B cell (primary cell): ENCODE measurements around the gene ZXDB. TPM values are rescaled to one million over a fixed set of nuclear protein-coding genes. Genes with fewer than 3 reads are reported as not detected.
"Not testable (repeated sequence)": the region's sequence is repeated elsewhere in the genome, so short reads cannot be mapped to it uniquely, and the experiment has no call there.

ENCODE experiments used
- ATAC-seq: fragments of 200-7000 bp; cut with Tn5 transposase; one replicate; pipeline ENCODE4 v1.10.0; 2021; ENCODE audit warnings: low read depth, mild to moderate bottlenecking, moderate number of reproducible peaks, moderate library complexity
- CTCF ChIA-PET: fragments of 350-600 bp; sonication (Branson Sonifier 250); formaldehyde crosslinking; loops from one replicate; lab custom pipeline; 2021; ENCODE audit warnings: antibody characterized with exemption, inconsistent platforms; lab: Charles Lee
- POLR2A ChIA-PET: fragments of 350-600 bp; sonication (Branson Sonifier 250); formaldehyde crosslinking; loops from one replicate; lab custom pipeline; 2021; ENCODE audit warnings: antibody characterized with exemption; lab: Charles Lee
- DNase-seq: peaks from one replicate; pipeline ENCODE4 v3.0.0; 2013
- H2AFZ ChIP-seq: 2 replicates; pipeline ENCODE4 v1.6.1; 2012; ENCODE audit warnings: mild to moderate bottlenecking, low read depth, low read length; ENCODE audit not compliant: insufficient read depth, poor library complexity, severe bottlenecking
- H3K27ac ChIP-seq, 2 donors: 1 replicate in 1 of 2; 2 replicates in 1 of 2; pipeline ENCODE4 v1.5.1; 2012 to 2013; ENCODE audit warnings: low read length in 2 of 2, mild to moderate bottlenecking in 2 of 2, moderate library complexity in 1 of 2
- H3K27me3 ChIP-seq, 4 experiments: fragments of 200-600 bp in 1 of 4; sonication (generic) in 1 of 4; replicated peaks in 1 of 4; 1 replicate in 2 of 4; 2 replicates in 2 of 4; pipeline versions ENCODE4 v1.6.1 to v1.7.0; 2013 to 2016; ENCODE audit warnings: low read length in 3 of 4, mild to moderate bottlenecking in 2 of 4, mixed read lengths in 1 of 4, moderate library complexity in 1 of 4; ENCODE audit not compliant: insufficient read depth in 4 of 4, control insufficient read depth in 3 of 4; ENCODE audit errors: control extremely low read depth in 1 of 4
- H3K36me3 ChIP-seq, 2 experiments: replicated peaks in 1 of 2; 1 replicate in 1 of 2; 2 replicates in 1 of 2; pipeline versions ENCODE4 v1.6.1 to v1.7.1; 2013; ENCODE audit warnings: low read length in 1 of 2; ENCODE audit not compliant: insufficient read depth in 2 of 2, control insufficient read depth in 1 of 2; ENCODE audit errors: control extremely low read depth in 1 of 2, extremely low read depth in 1 of 2
- H3K4me1 ChIP-seq, 2 donors: fragments of 200-600 bp in 1 of 2; sonication (generic) in 1 of 2; 1 replicate in 1 of 2; 2 replicates in 1 of 2; pipeline versions ENCODE4 v1.5.1 to v1.6.1; 2013 to 2017; ENCODE audit warnings: low read length in 2 of 2; ENCODE audit not compliant: control insufficient read depth in 2 of 2, insufficient read depth in 2 of 2
- H3K4me2 ChIP-seq: replicated peaks from 2 replicates; pipeline ENCODE3; 2012; ENCODE audit warnings: mild to moderate bottlenecking, low read depth, low read length; ENCODE audit not compliant: poor library complexity, severe bottlenecking
- H3K4me3 ChIP-seq, 5 experiments: fragments of 200-600 bp in 1 of 5; sonication (generic) in 1 of 5; 1 replicate in 3 of 5; 2 replicates in 2 of 5; pipeline versions ENCODE4 v1.5.1 to v1.7.0; 2011 to 2016; ENCODE audit warnings: low read length in 4 of 5, mild to moderate bottlenecking in 4 of 5, low read depth in 2 of 5, control low read depth in 1 of 5, moderate library complexity in 1 of 5; ENCODE audit not compliant: insufficient read depth in 1 of 5; ENCODE audit errors: control extremely low read depth in 1 of 5, extremely low read depth in 1 of 5
- H3K79me2 ChIP-seq: fragments of 200-600 bp; sonication (generic); one replicate; pipeline ENCODE4 v1.6.0; 2016; ENCODE audit warnings: low read length; ENCODE audit not compliant: control insufficient read depth, insufficient read depth
- H3K9ac ChIP-seq: fragments of 200-600 bp; sonication (generic); 2 replicates; pipeline ENCODE4 v1.6.1; 2017; ENCODE audit warnings: mild to moderate bottlenecking, low read length, moderate library complexity
- H3K9me3 ChIP-seq, 3 donors: one replicate each; pipeline versions ENCODE4 v1.6.1 to v1.7.1; 2013; ENCODE audit warnings: low read length in 2 of 3; ENCODE audit not compliant: control insufficient read depth in 2 of 3, insufficient read depth in 1 of 3; ENCODE audit errors: control extremely low read depth in 1 of 3
- H4K20me1 ChIP-seq: 2 replicates; pipeline ENCODE4 v1.6.0; 2012; ENCODE audit warnings: mild to moderate bottlenecking, low read length; ENCODE audit not compliant: insufficient read depth, control insufficient read depth, poor library complexity, severe bottlenecking
- H3K27ac Mint-ChIP-seq: one replicate; pipeline ENCODE4 v1.8.0; 2021; ENCODE audit warnings: mixed read lengths
- H3K27me3 Mint-ChIP-seq: one replicate; pipeline ENCODE4 v1.8.0; 2021; ENCODE audit warnings: mixed read lengths
- H3K4me1 Mint-ChIP-seq: one replicate; pipeline ENCODE4 v1.8.0; 2021; ENCODE audit warnings: mixed read lengths
- H3K4me3 Mint-ChIP-seq: one replicate; pipeline ENCODE4 v1.8.0; 2021; ENCODE audit warnings: mixed read lengths
- H3K9me3 Mint-ChIP-seq: one replicate; pipeline ENCODE4 v1.8.0; 2022; ENCODE audit warnings: mixed read lengths; ENCODE audit not compliant: insufficient read depth
- CTCF ChIP-seq: fragments of 200-600 bp; IDR thresholded peaks from one replicate; pipeline ENCODE4 v1.8.0; 2022; ENCODE audit warnings: antibody characterized with exemption, mild to moderate bottlenecking
- EZH2 ChIP-seq: IDR thresholded peaks from 2 replicates; pipeline ENCODE4 v1.6.1; 2012; ENCODE audit warnings: borderline replicate concordance, low read depth, mild to moderate bottlenecking, moderate library complexity, low read length; ENCODE audit not compliant: insufficient read depth, poor library complexity, severe bottlenecking
- WGBS: methylation state at CpG from one replicate; pipeline ENCODE4 v1.1.5; 2013; ENCODE audit warnings: missing lambda C conversion rate; ENCODE audit not compliant: insufficient coverage; 5-methylcytosine and 5-hydroxymethylcytosine counted together
- intact Hi-C: fragments of 100-400 bp; cut with micrococcal nuclease; formaldehyde crosslinking; loops from one replicate; pipeline ENCODE4 v1.10.0; 2022
- polyA minus RNA-seq: library from RNA; depleted of rRNA, polyadenylated mRNA; stranded (reverse); fragments of >200 nt; gene quantifications from 2 replicates; pipeline ENCODE4 v1.2.3, GENCODE V29; 2012
- polyA plus RNA-seq: library from polyadenylated mRNA; depleted of rRNA; stranded (reverse); fragments of >200 nt; gene quantifications from 2 replicates; pipeline ENCODE4 v1.2.3, GENCODE V29; 2012
- total RNA-seq, 2 donors: library from RNA; stranded (reverse); fragments of 120-200 nt in 1 of 2; gene quantifications; 1 replicate in 1 of 2; 2 replicates in 1 of 2; pipeline versions ENCODE4 v1.2.3 to v1.2.4, GENCODE V29; 2013 to 2022

The ZXDB gene
- total RNA-seq (16.6 and 17.5 TPM in 2 replicates), polyA plus RNA-seq (9.4 and 13.6 TPM in 2 replicates), polyA minus RNA-seq (31.5 and 33.7 TPM in 2 replicates)
- total RNA-seq (2013), result 10.2 TPM

DNA sequence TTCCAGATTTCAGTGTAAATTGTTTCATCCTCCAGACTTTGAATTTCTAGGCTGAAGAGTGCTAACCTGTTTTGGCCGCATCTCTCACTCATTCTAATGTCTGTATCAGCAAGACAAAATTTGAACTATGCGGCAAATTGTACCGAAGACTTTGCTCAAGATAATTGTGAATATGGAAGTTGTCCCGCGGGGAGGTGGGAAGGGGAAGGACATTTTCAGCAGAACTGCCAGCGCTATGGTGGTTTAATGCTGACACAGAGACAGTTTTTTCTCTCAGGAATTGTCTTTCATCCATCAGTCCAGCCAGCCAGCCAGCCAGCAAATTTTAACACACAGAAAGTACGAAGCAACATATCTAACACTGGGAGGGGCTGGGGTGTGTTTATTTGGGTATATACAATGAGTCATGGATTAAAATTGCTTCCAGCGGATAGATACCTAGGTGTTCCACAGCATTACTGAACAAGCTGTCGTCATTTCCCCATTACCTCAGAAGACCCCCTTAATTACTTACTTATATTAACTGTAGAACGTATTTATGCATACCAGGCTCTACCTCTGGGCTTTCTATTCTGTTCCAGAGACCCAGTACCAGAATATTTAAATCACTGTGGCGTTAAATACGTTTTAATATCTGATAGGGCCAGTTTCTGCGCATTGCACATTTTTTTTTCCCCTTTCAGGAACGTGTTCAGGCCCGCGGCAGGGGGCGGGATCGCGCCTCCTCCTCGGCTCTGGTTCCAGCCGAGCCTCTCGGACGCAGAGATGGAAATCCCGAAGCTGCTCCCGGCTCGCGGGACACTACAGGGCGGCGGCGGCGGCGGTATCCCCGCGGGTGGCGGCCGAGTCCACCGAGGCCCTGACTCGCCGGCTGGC, at the start of gene ZXDB:
ZXDB (plus strand) TSS at position 728 of the 876 bp plus-strand sequence; CDS start at position 766, 38 bp downstream.
- Mint-ChIP-seq H3K4me1 (peaks cover 42% of the 10 kb centered on the region), H3K4me3 (peak within 1 kb of the TSS; percentile 91), H3K27ac (peak within 1 kb of the TSS; percentile 96)
- peaks cover 28 to 33% of the 10 kb centered on the region in 2 donors for H3K4me1 ChIP-seq
- intact Hi-C loops, result loop anchor here (2.0 to 5.0 kb wide), 2 partner anchors 321 to 1029 kb away; partner anchors contain the start of gene UBQLN2
- CTCF ChIA-PET, H3K36me3 ChIP-seq, POLR2A ChIA-PET, H3K27me3 ChIP-seq, H3K27me3 Mint-ChIP-seq, H3K9me3 Mint-ChIP-seq, H4K20me1 ChIP-seq, H3K9me3 ChIP-seq: not testable (repeated sequence)
- WGBS, result 0% methylated on average over 3 of the region's 39 CpGs
- H3K27ac ChIP-seq, result peak within 1 kb of the TSS; percentile 74 to 84
- H3K4me2 ChIP-seq, result peak within 1 kb of the TSS; percentile 67
- peak within 1 kb of the TSS; percentile 30 to 61 (median 49) for H3K4me3 ChIP-seq
- peak; percentile 59 for ATAC-seq
- H3K9ac ChIP-seq, result peak within 1 kb of the TSS; percentile 65
- peaks cover 16% of the 10 kb centered on the region for H3K79me2 ChIP-seq
- DNase-seq, result peak; percentile 41
- H2AFZ ChIP-seq, result peak within 1 kb of the TSS; percentile 70

DNA sequence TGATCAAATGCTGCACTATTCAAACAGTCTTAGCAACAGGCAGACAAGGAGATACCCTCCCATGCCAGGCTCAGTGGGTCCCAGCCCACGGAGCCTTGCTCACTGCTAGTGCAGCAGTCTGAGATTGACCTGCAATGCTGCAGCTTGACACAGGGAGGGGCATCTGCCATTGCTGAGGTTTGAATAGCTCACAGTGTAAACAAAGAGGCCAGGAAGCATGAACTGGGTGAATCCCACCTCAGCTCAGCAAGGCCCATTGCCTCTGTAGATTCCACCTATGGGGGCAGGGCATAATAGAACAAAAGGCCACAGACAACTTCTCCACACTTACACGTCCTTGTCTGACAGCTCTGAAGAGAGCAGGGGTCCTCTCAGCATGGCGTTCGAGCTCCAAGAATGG, 26.6 kb upstream of the ZXDB start:
- no peak overlapping the region for H2AFZ ChIP-seq
- H3K27me3 ChIP-seq, result no peaks in the 10 kb centered on the region
- POLR2A ChIA-PET, result no interaction called here
- no peaks in the 10 kb centered on the region for H3K4me1 ChIP-seq
- H3K9me3 ChIP-seq, result no peaks in the 10 kb centered on the region
- Mint-ChIP-seq H3K4me3 (no peak overlapping the region), H3K27ac (no peak overlapping the region), H3K9me3 (no peaks in the 10 kb centered on the region), H3K27me3 (peaks cover 3% of the 10 kb centered on the region), H3K4me1 (no peaks in the 10 kb centered on the region)
- CTCF ChIA-PET, result no interaction called here
- H3K4me2 ChIP-seq, result no peak overlapping the region
- 100% methylated on average over 1 of the region's 4 CpGs for WGBS
- TF ChIP-seq EZH2 (no peak), CTCF (no peak)
- DNase-seq, result no peak
- H3K4me3 ChIP-seq, result no peak overlapping the region
- no peak overlapping the region for H3K27ac ChIP-seq
- no peaks in the 10 kb centered on the region for H3K36me3 ChIP-seq
- H3K9ac ChIP-seq, result no peak overlapping the region
- H3K79me2 ChIP-seq, result no peaks in the 10 kb centered on the region
- H4K20me1 ChIP-seq, result no peaks in the 10 kb centered on the region
- no peak for ATAC-seq
- intact Hi-C loops, result no loop called here
